Upper lobe of left lung (tissue), 4 donors: ENCODE data around the gene IL4R.

Source experiments
- EP300 ChIP-seq, 4 donors: sonication (generic); formaldehyde crosslinking; IDR thresholded peaks; one replicate each; pipeline ENCODE4 v1.5.1; 2017; ENCODE audit warnings: antibody characterized with exemption in 4 of 4, control low read depth in 2 of 4
- POLR2A ChIP-seq, 4 donors: fragments of 450-650 bp; IDR thresholded peaks; one replicate each; pipeline ENCODE4 v1.5.1; 2016 to 2017; ENCODE audit warnings: antibody characterized with exemption in 4 of 4, mild to moderate bottlenecking in 2 of 4
- POLR2AphosphoS5 ChIP-seq, 2 donors: sonication (generic); formaldehyde crosslinking; IDR thresholded peaks; one replicate each; pipeline ENCODE4 v1.5.1; 2017; ENCODE audit warnings: antibody characterized with exemption in 2 of 2
- TF ChIP-seq, protein P1 (sequence below), 6 experiments: fragments of 450-650 bp in 4 of 6; fragments of 200-600 bp in 2 of 6; sonication (generic) in 2 of 6; IDR thresholded peaks; one replicate each; pipeline ENCODE4 v1.5.1; 2016 to 2019; ENCODE audit warnings: antibody characterized with exemption in 6 of 6

DNA sequence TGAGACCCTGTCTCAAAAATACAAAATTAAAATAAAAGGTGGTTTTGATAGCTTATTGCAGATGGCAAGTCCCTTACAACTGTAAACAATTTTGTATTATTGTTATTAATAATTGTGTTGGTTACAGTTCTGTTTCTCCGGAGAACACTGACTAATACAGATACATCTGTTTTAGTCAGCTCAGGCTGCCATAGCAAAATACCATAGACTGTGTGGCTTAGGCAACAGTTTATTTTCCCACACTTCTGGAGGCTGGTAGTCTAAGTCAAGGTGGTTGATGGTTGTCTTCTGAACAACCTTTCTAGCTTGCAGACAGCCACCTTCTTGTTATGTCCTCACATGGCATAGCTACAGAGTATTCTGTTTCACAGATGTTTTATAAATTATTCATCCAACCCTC lies 74.0 kb downstream of the IL4R start:
- TF ChIP-seq, protein P1, sequence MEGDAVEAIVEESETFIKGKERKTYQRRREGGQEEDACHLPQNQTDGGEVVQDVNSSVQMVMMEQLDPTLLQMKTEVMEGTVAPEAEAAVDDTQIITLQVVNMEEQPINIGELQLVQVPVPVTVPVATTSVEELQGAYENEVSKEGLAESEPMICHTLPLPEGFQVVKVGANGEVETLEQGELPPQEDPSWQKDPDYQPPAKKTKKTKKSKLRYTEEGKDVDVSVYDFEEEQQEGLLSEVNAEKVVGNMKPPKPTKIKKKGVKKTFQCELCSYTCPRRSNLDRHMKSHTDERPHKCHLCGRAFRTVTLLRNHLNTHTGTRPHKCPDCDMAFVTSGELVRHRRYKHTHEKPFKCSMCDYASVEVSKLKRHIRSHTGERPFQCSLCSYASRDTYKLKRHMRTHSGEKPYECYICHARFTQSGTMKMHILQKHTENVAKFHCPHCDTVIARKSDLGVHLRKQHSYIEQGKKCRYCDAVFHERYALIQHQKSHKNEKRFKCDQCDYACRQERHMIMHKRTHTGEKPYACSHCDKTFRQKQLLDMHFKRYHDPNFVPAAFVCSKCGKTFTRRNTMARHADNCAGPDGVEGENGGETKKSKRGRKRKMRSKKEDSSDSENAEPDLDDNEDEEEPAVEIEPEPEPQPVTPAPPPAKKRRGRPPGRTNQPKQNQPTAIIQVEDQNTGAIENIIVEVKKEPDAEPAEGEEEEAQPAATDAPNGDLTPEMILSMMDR (IDR thresholded peaks at IDR 0.05): no peak
- TF ChIP-seq POLR2A (IDR thresholded peaks at IDR 0.05) (no peak), EP300 (IDR thresholded peaks at IDR 0.05) (no peak), POLR2AphosphoS5 (IDR thresholded peaks at IDR 0.05) (no peak)
